Trophoblast cell (in vitro differentiated cells and primary cell): ENCODE results near the gene TRPV6.

ENCODE experiments used
- DNase-seq, 2 donors: peaks; one replicate each; pipeline ENCODE4 v3.0.0-alpha.2; 2016
- H2AFZ ChIP-seq: 2 replicates; pipeline ENCODE4 v1.6.1; 2013; ENCODE audit warnings: low read length, moderate library complexity, mild to moderate bottlenecking; ENCODE audit not compliant: insufficient read depth, poor library complexity
- H2AK5ac ChIP-seq: 2 replicates; pipeline ENCODE4 v1.6.1; 2013; ENCODE audit warnings: mild to moderate bottlenecking, low read length
- H2BK120ac ChIP-seq: 2 replicates; pipeline ENCODE4 v1.6.1; 2013; ENCODE audit warnings: low read length, mild to moderate bottlenecking, moderate library complexity; ENCODE audit not compliant: insufficient read depth, poor library complexity
- H2BK12ac ChIP-seq: 2 replicates; pipeline ENCODE4 v1.6.1; 2013; ENCODE audit warnings: mild to moderate bottlenecking, low read length, moderate library complexity
- H2BK5ac ChIP-seq: 2 replicates; pipeline ENCODE4 v1.6.1; 2013; ENCODE audit warnings: low read length, low read depth, moderate library complexity, mild to moderate bottlenecking; ENCODE audit not compliant: poor library complexity
- H3K14ac ChIP-seq: 2 replicates; pipeline ENCODE4 v1.6.1; 2013; ENCODE audit warnings: mild to moderate bottlenecking, low read length
- H3K18ac ChIP-seq: 2 replicates; pipeline ENCODE4 v1.6.1; 2013; ENCODE audit warnings: mild to moderate bottlenecking, low read length
- H3K23ac ChIP-seq: 2 replicates; pipeline ENCODE4 v1.6.1; 2013; ENCODE audit warnings: low read length
- H3K27ac ChIP-seq: 2 replicates; pipeline ENCODE4 v1.5.1; 2013; ENCODE audit warnings: low read depth, mild to moderate bottlenecking, inconsistent platforms, low read length, moderate library complexity
- H3K27me3 ChIP-seq: 2 replicates; pipeline ENCODE4 v1.6.1; 2013; ENCODE audit warnings: inconsistent platforms, mild to moderate bottlenecking, low read length, moderate library complexity; ENCODE audit not compliant: insufficient read depth
- H3K36me3 ChIP-seq, 2 experiments: 1 replicate in 1 of 2; 2 replicates in 1 of 2; pipeline ENCODE4 v1.6.1; 2013; ENCODE audit warnings: low read length in 2 of 2, mild to moderate bottlenecking in 2 of 2, moderate library complexity in 1 of 2; ENCODE audit not compliant: insufficient read depth in 2 of 2, control insufficient read depth in 1 of 2
- H3K4ac ChIP-seq: 2 replicates; pipeline ENCODE4 v1.6.1; 2013; ENCODE audit warnings: low read depth, mild to moderate bottlenecking, low read length, moderate library complexity
- H3K4me1 ChIP-seq, 2 experiments: 1 replicate in 1 of 2; 2 replicates in 1 of 2; pipeline ENCODE4 v1.6.1; 2013; ENCODE audit warnings: low read length in 2 of 2, mild to moderate bottlenecking in 2 of 2, moderate library complexity in 1 of 2; ENCODE audit not compliant: insufficient read depth in 2 of 2, control insufficient read depth in 1 of 2
- H3K4me2 ChIP-seq: 2 replicates; pipeline ENCODE4 v1.6.1; 2013; ENCODE audit warnings: inconsistent platforms, mild to moderate bottlenecking, low read length, moderate library complexity
- H3K4me3 ChIP-seq: 2 replicates; pipeline ENCODE4 v1.5.1; 2013; ENCODE audit warnings: mild to moderate bottlenecking, low read depth, low read length, inconsistent platforms
- H3K79me1 ChIP-seq: one replicate; pipeline ENCODE4 v1.6.1; 2013; ENCODE audit warnings: low read length
- H3K79me2 ChIP-seq: 2 replicates; pipeline ENCODE4 v1.6.1; 2013; ENCODE audit warnings: low read length, mild to moderate bottlenecking; ENCODE audit not compliant: control insufficient read depth, insufficient read depth, poor library complexity
- H3K9ac ChIP-seq: 2 replicates; pipeline ENCODE4 v1.6.1; 2013; ENCODE audit warnings: mild to moderate bottlenecking, low read length
- H3K9me3 ChIP-seq: 2 replicates; pipeline ENCODE4 v1.6.1; 2013; ENCODE audit warnings: low read depth, mild to moderate bottlenecking, control low read depth, inconsistent platforms, low read length; ENCODE audit not compliant: insufficient read depth
- H4K12ac ChIP-seq: 2 replicates; pipeline ENCODE4 v1.6.1; 2013; ENCODE audit warnings: low read depth, mild to moderate bottlenecking, low read length, moderate library complexity
- H4K8ac ChIP-seq: 2 replicates; pipeline ENCODE4 v1.6.1; 2013; ENCODE audit warnings: low read depth, mild to moderate bottlenecking, low read length, moderate library complexity
- H4K91ac ChIP-seq: one replicate; pipeline ENCODE4 v1.6.1; 2013; ENCODE audit warnings: low read depth, mild to moderate bottlenecking, low read length, moderate library complexity
- WGBS: extraction: QIAGEN DNeasy Blood & Tissue Kit; methylation state at CpG from one replicate; pipeline ENCODE4 v1.1.7; 2013; ENCODE audit warnings: missing lambda C conversion rate; ENCODE audit not compliant: insufficient read length, insufficient coverage; ENCODE audit errors: extremely low coverage; 5-methylcytosine and 5-hydroxymethylcytosine counted together

Gene TRPV6

DNA sequence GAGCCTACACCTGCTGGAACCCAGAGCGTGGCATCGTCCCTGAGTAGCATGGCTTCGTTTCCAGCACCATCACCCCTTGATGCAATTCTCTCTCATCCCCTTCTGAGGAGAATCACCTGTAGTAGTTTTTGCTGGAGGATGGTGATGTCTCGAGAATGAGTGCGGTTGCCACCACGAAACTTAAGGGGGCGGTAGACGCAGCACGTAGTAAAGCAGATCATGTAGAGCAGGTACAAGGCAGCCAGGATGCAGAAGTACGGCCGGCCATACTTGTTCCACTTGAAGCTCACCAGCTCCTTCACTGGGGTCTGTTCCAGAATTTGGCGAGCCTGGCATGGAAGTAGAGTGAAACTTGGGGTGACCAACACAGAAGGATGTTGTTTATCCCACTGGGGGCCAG, 39.9 kb upstream of the TRPV6 start:
- H2BK120ac ChIP-seq, result no peak overlapping the region
- H3K14ac ChIP-seq, result no peak overlapping the region
- H3K23ac ChIP-seq, result no peak overlapping the region
- H3K79me1 ChIP-seq, result no peaks in the 10 kb centered on the region
- DNase-seq, result no peak
- H3K79me2 ChIP-seq, result no peaks in the 10 kb centered on the region
- no peak overlapping the region for H4K12ac ChIP-seq
- no peak overlapping the region for H2BK12ac ChIP-seq
- H2BK5ac ChIP-seq, result no peak overlapping the region
- H3K4me2 ChIP-seq, result no peak overlapping the region
- WGBS, result no CpG with 5 or more reads among the region's 12 CpGs
- no peak overlapping the region for H3K4ac ChIP-seq
- H4K8ac ChIP-seq, result no peak overlapping the region
- H3K27me3 ChIP-seq, result no peaks in the 10 kb centered on the region
- H3K18ac ChIP-seq, result no peak overlapping the region
- no peak overlapping the region for H3K9ac ChIP-seq
- no peak overlapping the region for H2AFZ ChIP-seq
- no peak overlapping the region for H3K4me3 ChIP-seq
- no peaks in the 10 kb centered on the region for H3K9me3 ChIP-seq
- H3K27ac ChIP-seq, result no peak overlapping the region
- H2AK5ac ChIP-seq, result no peak overlapping the region
- H3K4me1 ChIP-seq, result no peaks in the 10 kb centered on the region
- H4K91ac ChIP-seq, result no peak overlapping the region
- no peaks in the 10 kb centered on the region for H3K36me3 ChIP-seq

DNA sequence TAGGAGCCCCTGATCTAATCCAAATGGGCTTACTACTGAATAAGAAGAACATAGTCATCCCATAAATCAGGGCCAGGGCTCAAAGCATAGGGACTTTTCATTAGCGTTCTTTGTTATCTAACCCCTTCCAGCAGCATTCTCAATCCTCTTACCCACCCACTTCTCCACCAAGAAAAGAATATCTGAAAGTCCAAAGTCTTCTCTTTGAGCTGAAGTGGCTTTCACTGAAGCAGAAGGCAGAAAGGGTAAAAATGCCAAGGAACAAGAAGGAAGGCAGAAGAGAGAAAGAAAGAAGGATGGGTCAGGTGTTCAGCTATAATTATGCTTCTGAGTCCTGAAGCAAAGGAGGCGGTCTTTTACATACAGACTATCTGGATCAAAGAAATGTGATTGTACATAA, 37.8 kb upstream of the TRPV6 start:
- Histone ChIP-seq H3K9me3 (no peaks in the 10 kb centered on the region), H3K14ac (no peak overlapping the region), H4K91ac (no peak overlapping the region), H2AFZ (no peak overlapping the region), H3K36me3 (no peaks in the 10 kb centered on the region), H3K4me1 (no peaks in the 10 kb centered on the region), H3K79me2 (no peaks in the 10 kb centered on the region), H3K4me2 (no peak overlapping the region), H3K4me3 (no peak overlapping the region), H2BK120ac (no peak overlapping the region), H3K18ac (no peak overlapping the region), H2BK5ac (no peak overlapping the region), H3K9ac (no peak overlapping the region), H3K23ac (no peak overlapping the region), H2BK12ac (no peak overlapping the region), H3K79me1 (no peaks in the 10 kb centered on the region), H3K27me3 (no peaks in the 10 kb centered on the region), H4K8ac (no peak overlapping the region), H3K27ac (no peak overlapping the region), H3K4ac (no peak overlapping the region), H2AK5ac (no peak overlapping the region), H4K12ac (no peak overlapping the region)
- DNase-seq, result no peak
- WGBS, result no CpG with 5 or more reads among the region's 2 CpGs

GRCh38 chr7:142919656-142920055, 34.1 kb upstream of the TRPV6 start:
- H3K4me3 ChIP-seq, result no peak overlapping the region
- no peak overlapping the region for H4K12ac ChIP-seq
- H2AK5ac ChIP-seq, result no peak overlapping the region
- no peaks in the 10 kb centered on the region for H3K36me3 ChIP-seq
- no peak overlapping the region for H2AFZ ChIP-seq
- no peak overlapping the region for H3K9ac ChIP-seq
- H3K27ac ChIP-seq, result no peak overlapping the region
- H3K18ac ChIP-seq, result no peak overlapping the region
- no peak overlapping the region for H2BK12ac ChIP-seq
- DNase-seq, result no peak
- H3K79me1 ChIP-seq, result no peaks in the 10 kb centered on the region
- H3K14ac ChIP-seq, result no peak overlapping the region
- H4K8ac ChIP-seq, result no peak overlapping the region
- H3K4ac ChIP-seq, result no peak overlapping the region
- no peaks in the 10 kb centered on the region for H3K4me1 ChIP-seq
- H3K9me3 ChIP-seq, result no peaks in the 10 kb centered on the region
- WGBS, result no CpG with 5 or more reads among the region's 3 CpGs
- H2BK120ac ChIP-seq, result no peak overlapping the region
- no peaks in the 10 kb centered on the region for H3K79me2 ChIP-seq
- H4K91ac ChIP-seq, result no peak overlapping the region
- no peak overlapping the region for H3K4me2 ChIP-seq
- no peaks in the 10 kb centered on the region for H3K27me3 ChIP-seq
- H2BK5ac ChIP-seq, result no peak overlapping the region
- no peak overlapping the region for H3K23ac ChIP-seq

GRCh38 chr7:142918901-142919300, 33.4 kb upstream of the TRPV6 start:
- Histone ChIP-seq H3K23ac (no peak overlapping the region), H3K4me3 (no peak overlapping the region), H3K79me1 (no peaks in the 10 kb centered on the region), H3K79me2 (no peaks in the 10 kb centered on the region), H3K9ac (no peak overlapping the region), H2BK5ac (no peak overlapping the region), H2AK5ac (no peak overlapping the region), H3K9me3 (no peaks in the 10 kb centered on the region), H2AFZ (no peak overlapping the region), H4K91ac (no peak overlapping the region), H2BK120ac (no peak overlapping the region), H2BK12ac (no peak overlapping the region), H4K8ac (no peak overlapping the region), H3K4ac (no peak overlapping the region), H4K12ac (no peak overlapping the region), H3K27ac (no peak overlapping the region), H3K27me3 (no peaks in the 10 kb centered on the region), H3K4me1 (peaks cover 0 to under 1% of the 10 kb centered on the region in 2 experiments), H3K14ac (no peak overlapping the region), H3K36me3 (no peaks in the 10 kb centered on the region), H3K4me2 (no peak overlapping the region), H3K18ac (no peak overlapping the region)
- WGBS, result no CpG with 5 or more reads among the region's 2 CpGs
- DNase-seq, result no peak
